Testis (tissue), 3 donors: ENCODE data around the gene CHPF. TPM values are rescaled to one million over a fixed set of nuclear protein-coding genes. Genes with fewer than 3 reads are reported as not detected.
A peak's percentile ranks its signal among the peaks of the same experiment; 100 is the strongest.

Experiments used
- DNase-seq: peaks from one replicate; pipeline ENCODE4 v3.0.0-alpha.2; 2019
- H3K27ac ChIP-seq, 2 donors: fragments of 200-600 bp; sonication (generic); one replicate each; pipeline ENCODE4 v1.5.1; 2019
- H3K27me3 ChIP-seq: fragments of 200-600 bp; sonication (generic); one replicate; pipeline ENCODE4 v1.5.1; 2019
- H3K36me3 ChIP-seq: fragments of 200-600 bp; sonication (generic); one replicate; pipeline ENCODE4 v1.5.1; 2017; ENCODE audit warnings: low read depth; ENCODE audit errors: missing control alignments
- H3K4me1 ChIP-seq: fragments of 200-600 bp; sonication (generic); one replicate; pipeline ENCODE4 v1.5.1; 2019
- H3K4me3 ChIP-seq, 2 donors: fragments of 200-600 bp; sonication (generic); one replicate each; pipeline ENCODE4 v1.5.1; 2017 to 2019
- H3K9me3 ChIP-seq: fragments of 200-600 bp; sonication (generic); one replicate; pipeline ENCODE4 v1.5.1; 2017
- CTCF ChIP-seq, 3 experiments: fragments of 450-650 bp in 2 of 3; fragments of 200-600 bp in 1 of 3; sonication (generic) in 1 of 3; IDR thresholded peaks; one replicate each; pipeline ENCODE4 v1.5.1; 2016 to 2019; ENCODE audit warnings: antibody characterized with exemption in 3 of 3, mild to moderate bottlenecking in 2 of 3, moderate library complexity in 1 of 3
- POLR2A ChIP-seq: fragments of 450-650 bp; IDR thresholded peaks from one replicate; pipeline ENCODE4 v1.6.1; 2017; ENCODE audit warnings: antibody characterized with exemption, mild to moderate bottlenecking, moderate library complexity
- WGBS, 2 donors: methylation state at CpG; one replicate each; pipeline ENCODE4 v1.1.5; 2018; 5-methylcytosine and 5-hydroxymethylcytosine counted together
- intact Hi-C: fragments of 100-400 bp; cut with DNase I; formaldehyde crosslinking; loops from one replicate; pipeline ENCODE4 v1.15.1; 2023; ENCODE audit warnings: low total_unique reads
- polyA plus RNA-seq: library from polyadenylated mRNA; stranded (reverse); fragments of 350-450 nt; fragmentation: Illumina TruSeq; extraction: RNeasy Lipid Tissue Mini Kit (QIAGEN cat#74804); gene quantifications from one replicate; pipeline ENCODE4 v1.2.3, GENCODE V29; 2014; ENCODE audit warnings: low read depth, low replicate concordance; ENCODE audit not compliant: insufficient read depth
- total RNA-seq, 2 donors: library from RNA; depleted of rRNA; stranded (reverse); fragments of >200 nt; gene quantifications; one replicate each; pipeline ENCODE4 v1.2.3, GENCODE V29; 2016

Gene CHPF
- total and polyA plus RNA-seq, 3 donors from 2014 or later: 194 to 992 (median 796) TPM

DNA sequence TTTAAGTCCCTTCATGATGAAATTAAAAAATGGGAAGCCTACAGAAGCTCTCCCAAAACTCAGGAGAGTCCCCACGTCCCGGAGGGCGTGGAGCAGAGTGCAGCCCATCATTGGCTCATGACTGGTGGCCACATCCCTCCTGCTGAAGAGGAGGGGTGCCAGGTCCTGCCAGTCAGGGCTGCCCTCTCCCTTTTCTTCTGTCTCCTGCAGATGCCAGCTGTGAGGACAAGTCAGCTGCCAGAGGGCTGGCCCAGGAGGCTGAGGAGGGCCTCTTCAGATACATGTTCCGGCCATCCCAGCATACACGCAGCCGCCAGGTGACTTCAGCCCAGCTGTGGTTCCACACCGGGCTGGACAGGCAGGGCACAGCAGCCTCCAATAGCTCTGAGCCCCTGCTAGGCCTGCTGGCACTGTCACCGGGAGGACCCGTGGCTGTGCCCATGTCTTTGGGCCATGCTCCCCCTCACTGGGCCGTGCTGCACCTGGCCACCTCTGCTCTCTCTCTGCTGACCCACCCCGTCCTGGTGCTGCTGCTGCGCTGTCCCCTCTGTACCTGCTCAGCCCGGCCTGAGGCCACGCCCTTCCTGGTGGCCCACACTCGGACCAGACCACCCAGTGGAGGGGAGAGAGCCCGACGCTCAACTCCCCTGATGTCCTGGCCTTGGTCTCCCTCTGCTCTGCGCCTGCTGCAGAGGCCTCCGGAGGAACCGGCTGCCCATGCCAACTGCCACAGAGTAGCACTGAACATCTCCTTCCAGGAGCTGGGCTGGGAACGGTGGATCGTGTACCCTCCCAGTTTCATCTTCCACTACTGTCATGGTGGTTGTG lies 31.1 kb upstream of the CHPF start:
- 67 to 68% methylated on average over 11 to 22 of the region's 22 CpGs for WGBS, 2 donors
- intact Hi-C loops: no loop called here
- no peaks in the 10 kb centered on the region for H3K27me3 ChIP-seq
- H3K4me3 ChIP-seq: no peak overlapping the region
- peak; percentile 76 for DNase-seq
- no peak for TF ChIP-seq POLR2A
- peak overlapping the region in 1 of 2 donors; percentile 53 for H3K27ac ChIP-seq
- H3K36me3 ChIP-seq: no peaks in the 10 kb centered on the region
- no peaks in the 10 kb centered on the region for H3K9me3 ChIP-seq
- peaks cover 21% of the 10 kb centered on the region for H3K4me1 ChIP-seq

DNA sequence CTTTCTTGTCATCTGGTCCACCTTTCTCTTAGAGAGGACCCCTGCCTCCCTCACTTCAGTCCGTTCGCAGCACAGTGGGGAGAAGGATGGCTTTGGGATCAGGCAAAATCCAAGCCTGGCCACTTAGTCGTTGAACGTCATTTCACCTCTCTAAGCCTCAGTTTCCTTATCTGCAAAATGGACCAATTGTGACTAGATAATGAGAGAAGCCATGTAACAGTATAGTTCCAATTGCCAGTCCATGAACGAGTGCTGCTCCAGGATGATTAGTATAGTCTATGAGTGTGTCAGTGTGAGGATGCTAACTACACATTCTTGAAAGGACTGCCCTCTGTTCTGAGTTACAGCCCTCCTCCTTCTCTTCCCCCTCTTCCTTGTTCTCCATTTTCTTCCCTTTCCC lies 29.6 kb upstream of the CHPF start:
- WGBS, 2 donors: 61 to 73% methylated on average over 5 of the region's 5 CpGs
- no peak for TF ChIP-seq POLR2A
- Histone ChIP-seq H3K9me3 (no peaks in the 10 kb centered on the region), H3K36me3 (no peaks in the 10 kb centered on the region), H3K27ac (peak overlapping the region; percentile 5 to 68), H3K4me3 (peak overlapping the region in 1 of 2 donors; percentile 69), H3K27me3 (no peaks in the 10 kb centered on the region), H3K4me1 (peaks cover 27% of the 10 kb centered on the region)
- intact Hi-C loops: no loop called here
- DNase-seq: no peak

GRCh38 chr2:219572237-219573001 lies 28.8 kb upstream of the CHPF start, which contains the start of gene INHA:
Gene INHA (plus strand): TSS chr2:219572310. CDS start chr2:219572375, 65 bp downstream.
- no peak for TF ChIP-seq POLR2A
- no peak for TF ChIP-seq CTCF (IDR thresholded peaks at IDR 0.05)
- Histone ChIP-seq H3K36me3 (no peaks in the 10 kb centered on the region), H3K4me1 (peaks cover 27% of the 10 kb centered on the region), H3K9me3 (no peaks in the 10 kb centered on the region), H3K27ac (peak within 1 kb of the TSS; percentile 68 to 93), H3K4me3 (peak within 1 kb of the TSS; percentile 69 to 76), H3K27me3 (no peaks in the 10 kb centered on the region)
- no peak for DNase-seq
- intact Hi-C loops: no loop called here
- 61 to 77% methylated on average over 8 to 13 of the region's 13 CpGs for WGBS, 2 donors

GRCh38 chr2:219571311-219572236 lies 28.0 kb upstream of the CHPF start, which contains the start of gene OBSL1:
Gene OBSL1 (minus strand): TSS chr2:219571539. CDS start chr2:219571232, 307 bp downstream.
- peak; percentile 86 for DNase-seq
- Histone ChIP-seq H3K9me3 (no peaks in the 10 kb centered on the region), H3K27me3 (no peaks in the 10 kb centered on the region), H3K4me1 (peaks cover 27% of the 10 kb centered on the region), H3K4me3 (peak within 1 kb of the TSS; percentile 69 to 76), H3K36me3 (no peaks in the 10 kb centered on the region), H3K27ac (peak within 1 kb of the TSS; percentile 68 to 93)
- intact Hi-C loops: no loop called here
- 6 to 22% methylated on average over 13 to 31 of the region's 42 CpGs for WGBS, 2 donors
- TF ChIP-seq CTCF (IDR thresholded peaks at IDR 0.05) (no peak), POLR2A (no peak)

DNA sequence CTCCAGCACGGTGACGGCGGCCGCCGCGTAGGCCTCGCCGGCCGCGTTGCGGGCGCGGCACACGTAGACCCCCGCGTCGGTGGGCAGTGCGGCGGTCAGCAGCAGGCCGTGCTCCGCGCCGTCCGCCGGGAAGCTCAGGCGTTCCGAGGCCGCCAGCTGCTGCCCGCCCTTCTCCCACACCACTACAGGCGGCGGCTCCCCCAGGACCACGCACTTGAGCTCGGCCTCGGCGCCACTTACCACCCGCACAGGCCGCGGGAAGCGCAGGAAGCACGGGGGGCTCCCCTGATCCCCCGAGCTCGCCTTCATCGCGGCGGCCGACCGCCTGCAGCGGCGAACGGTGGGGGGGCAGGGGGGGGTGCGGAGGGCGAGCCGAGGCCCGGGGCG lies 27.3 kb upstream of the CHPF start:
- Histone ChIP-seq H3K27me3 (no peaks in the 10 kb centered on the region), H3K4me1 (peaks cover 20% of the 10 kb centered on the region), H3K4me3 (peak overlapping the region; percentile 69 to 76), H3K27ac (peak overlapping the region; percentile 68 to 93), H3K36me3 (no peaks in the 10 kb centered on the region), H3K9me3 (no peaks in the 10 kb centered on the region)
- intact Hi-C loops: no loop called here
- TF ChIP-seq CTCF (IDR thresholded peaks at IDR 0.05) (no peak), POLR2A (no peak)
- WGBS, 2 donors: 1% methylated on average over 43 of the region's 55 CpGs; no CpG with 5 or more reads in 1 of the 2 donors
- no peak for DNase-seq
